Suprapubic skin (tissue), 3 donors: ENCODE results near the gene PHETA2.
"Not testable (repeated sequence)": the region's sequence is repeated elsewhere in the genome, so short reads cannot be mapped to it uniquely, and the experiment has no call there.

Experiments used
- POLR2A ChIP-seq, 2 donors: fragments of 450-650 bp; IDR thresholded peaks; one replicate each; pipeline ENCODE4 v1.6.1; 2017; ENCODE audit warnings: antibody characterized with exemption in 2 of 2, mild to moderate bottlenecking in 2 of 2, moderate library complexity in 2 of 2
- TF ChIP-seq, protein P1 (sequence below), 2 donors: fragments of 200-600 bp in 1 of 2; fragments of 450-650 bp in 1 of 2; sonication (generic) in 1 of 2; IDR thresholded peaks; one replicate each; pipeline ENCODE4 v1.5.1; 2016 to 2019; ENCODE audit warnings: antibody characterized with exemption in 2 of 2, mild to moderate bottlenecking in 1 of 2, moderate library complexity in 1 of 2

GRCh38 chr22:42123529-42123928 lies 49.5 kb downstream of the PHETA2 start:
- TF ChIP-seq, protein P1, sequence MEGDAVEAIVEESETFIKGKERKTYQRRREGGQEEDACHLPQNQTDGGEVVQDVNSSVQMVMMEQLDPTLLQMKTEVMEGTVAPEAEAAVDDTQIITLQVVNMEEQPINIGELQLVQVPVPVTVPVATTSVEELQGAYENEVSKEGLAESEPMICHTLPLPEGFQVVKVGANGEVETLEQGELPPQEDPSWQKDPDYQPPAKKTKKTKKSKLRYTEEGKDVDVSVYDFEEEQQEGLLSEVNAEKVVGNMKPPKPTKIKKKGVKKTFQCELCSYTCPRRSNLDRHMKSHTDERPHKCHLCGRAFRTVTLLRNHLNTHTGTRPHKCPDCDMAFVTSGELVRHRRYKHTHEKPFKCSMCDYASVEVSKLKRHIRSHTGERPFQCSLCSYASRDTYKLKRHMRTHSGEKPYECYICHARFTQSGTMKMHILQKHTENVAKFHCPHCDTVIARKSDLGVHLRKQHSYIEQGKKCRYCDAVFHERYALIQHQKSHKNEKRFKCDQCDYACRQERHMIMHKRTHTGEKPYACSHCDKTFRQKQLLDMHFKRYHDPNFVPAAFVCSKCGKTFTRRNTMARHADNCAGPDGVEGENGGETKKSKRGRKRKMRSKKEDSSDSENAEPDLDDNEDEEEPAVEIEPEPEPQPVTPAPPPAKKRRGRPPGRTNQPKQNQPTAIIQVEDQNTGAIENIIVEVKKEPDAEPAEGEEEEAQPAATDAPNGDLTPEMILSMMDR (IDR thresholded peaks at IDR 0.05): not testable (repeated sequence)
- not testable (repeated sequence) for TF ChIP-seq POLR2A (IDR thresholded peaks at IDR 0.05)
